Measurements from ENCODE around the gene TEAD1. TPM values are rescaled to one million over a fixed set of nuclear protein-coding genes. Genes with fewer than 3 reads are reported as not detected.

TEAD1 gene
- 152 and 154 TPM in 2 replicates for total RNA-seq
- long read RNA-seq, full-length matches to known transcripts: 2 of 95 reads
- long read RNA-seq, partial matches to known transcripts: 4 of 95 reads
- long read RNA-seq, other reads (novel, unspliced or antisense): 89 of 95 reads

GRCh38 chr11:12673924-12674570 is at the start of gene TEAD1:
TSS of gene TEAD1 (plus strand) at chr11:12674421.
- DNase-seq (ENCODE audit: extremely low spot score, unreplicated experiment): peak; percentile 100
- H3K27me3 Mint-ChIP-seq (ENCODE audit: unreplicated experiment): no peaks in the 10 kb centered on the region
- peak within 1 kb of the TSS; percentile 97 for H3K27ac Mint-ChIP-seq (ENCODE audit: unreplicated experiment)
- TF ChIP-seq CTCF (IDR thresholded peaks at IDR 0.05): no peak
- no peaks in the 10 kb centered on the region for H3K36me3 Mint-ChIP-seq (ENCODE audit: unreplicated experiment)
- H3K4me1 Mint-ChIP-seq (ENCODE audit: unreplicated experiment): peaks cover 40% of the 10 kb centered on the region
- H3K9me3 Mint-ChIP-seq (ENCODE audit: unreplicated experiment): no peaks in the 10 kb centered on the region
- peak within 1 kb of the TSS; percentile 92 for H3K4me3 Mint-ChIP-seq (ENCODE audit: unreplicated experiment)

- Mint-ChIP-seq H3K4me1 (ENCODE audit: unreplicated experiment) (peaks cover 19% of the 10 kb centered on the region), H3K4me3 (ENCODE audit: unreplicated experiment) (no peak overlapping the region), H3K27me3 (ENCODE audit: unreplicated experiment) (no peaks in the 10 kb centered on the region), H3K36me3 (ENCODE audit: unreplicated experiment) (peaks cover 9% of the 10 kb centered on the region), H3K9me3 (ENCODE audit: unreplicated experiment) (peaks cover 23% of the 10 kb centered on the region), H3K27ac (ENCODE audit: unreplicated experiment) (peak overlapping the region; percentile 97)
- no peak for DNase-seq (ENCODE audit: extremely low spot score, unreplicated experiment)
- TF ChIP-seq CTCF (IDR thresholded peaks at IDR 0.05): no peak
Measured at GRCh38 chr11:12624595-12624994, 49.6 kb upstream of the TEAD1 start.

GRCh38 chr11:12625438-12626071 is 48.7 kb upstream of the TEAD1 start:
- H3K27ac Mint-ChIP-seq (ENCODE audit: unreplicated experiment): peak overlapping the region; percentile 97
- no peak overlapping the region for H3K4me3 Mint-ChIP-seq (ENCODE audit: unreplicated experiment)
- TF ChIP-seq CTCF (IDR thresholded peaks at IDR 0.05): no peak

GRCh38 chr11:12626616-12627015 is 47.6 kb upstream of the TEAD1 start:
- peak overlapping the region; percentile 97 for H3K27ac Mint-ChIP-seq (ENCODE audit: unreplicated experiment)
- peaks cover 19% of the 10 kb centered on the region for H3K4me1 Mint-ChIP-seq (ENCODE audit: unreplicated experiment)
- peaks cover 18% of the 10 kb centered on the region for H3K9me3 Mint-ChIP-seq (ENCODE audit: unreplicated experiment)
- peaks cover 5% of the 10 kb centered on the region for H3K36me3 Mint-ChIP-seq (ENCODE audit: unreplicated experiment)
- H3K27me3 Mint-ChIP-seq (ENCODE audit: unreplicated experiment): no peaks in the 10 kb centered on the region
- no peak for DNase-seq (ENCODE audit: extremely low spot score, unreplicated experiment)
- TF ChIP-seq CTCF (IDR thresholded peaks at IDR 0.05): no peak
- H3K4me3 Mint-ChIP-seq (ENCODE audit: unreplicated experiment): no peak overlapping the region

More at GRCh38 chr11:12625438-12626071, 48.7 kb upstream of the TEAD1 start:
- Mint-ChIP-seq H3K4me1 (ENCODE audit: unreplicated experiment) (peaks cover 19% of the 10 kb centered on the region), H3K27me3 (ENCODE audit: unreplicated experiment) (no peaks in the 10 kb centered on the region), H3K36me3 (ENCODE audit: unreplicated experiment) (peaks cover 8% of the 10 kb centered on the region), H3K9me3 (ENCODE audit: unreplicated experiment) (peaks cover 21% of the 10 kb centered on the region)
- DNase-seq (ENCODE audit: extremely low spot score, unreplicated experiment): no peak

GRCh38 chr11:12628314-12628713 is 45.9 kb upstream of the TEAD1 start:
- Mint-ChIP-seq H3K36me3 (ENCODE audit: unreplicated experiment) (peaks cover 5% of the 10 kb centered on the region), H3K9me3 (ENCODE audit: unreplicated experiment) (peaks cover 14% of the 10 kb centered on the region), H3K4me3 (ENCODE audit: unreplicated experiment) (no peak overlapping the region), H3K4me1 (ENCODE audit: unreplicated experiment) (peaks cover 16% of the 10 kb centered on the region), H3K27ac (ENCODE audit: unreplicated experiment) (no peak overlapping the region), H3K27me3 (ENCODE audit: unreplicated experiment) (no peaks in the 10 kb centered on the region)
- no peak for DNase-seq (ENCODE audit: extremely low spot score, unreplicated experiment)
- no peak for TF ChIP-seq CTCF (IDR thresholded peaks at IDR 0.05)
